H4 (cell line): ENCODE results near the gene EGR1. TPM values are rescaled to one million over a fixed set of nuclear protein-coding genes. Genes with fewer than 3 reads are reported as not detected.

ENCODE experiments used
- DNase-seq: peaks from one replicate; pipeline ENCODE4 v3.0.0-alpha.2; 2015; ENCODE audit warnings: low spot score
- total RNA-seq: library from RNA; depleted of rRNA; stranded (reverse); fragments of >200 nt; shearing (Covaris generic); gene quantifications from 2 replicates; pipeline ENCODE4 v1.2.3, GENCODE V29; 2014

The EGR1 gene
- total RNA-seq, 1 experiment from 2014 or later: 9.3 TPM

- no peak for DNase-seq
Measured at GRCh38 chr5:138453590-138453989, 11.7 kb upstream of the EGR1 start.

GRCh38 chr5:138454121-138454520 is 11.2 kb upstream of the EGR1 start:
- no peak for DNase-seq

- DNase-seq: no peak
Measured at GRCh38 chr5:138455232-138455930, 9.9 kb upstream of the EGR1 start.

- no peak for DNase-seq
Measured at GRCh38 chr5:138457531-138458275, 7.6 kb upstream of the EGR1 start.

GRCh38 chr5:138458384-138458783 is 6.9 kb upstream of the EGR1 start:
- no peak for DNase-seq

- no peak for DNase-seq
Measured at GRCh38 chr5:138458856-138459255, 6.4 kb upstream of the EGR1 start.

GRCh38 chr5:138459311-138459933 is 5.9 kb upstream of the EGR1 start:
- DNase-seq: no peak

- DNase-seq: no peak
Measured at GRCh38 chr5:138460032-138460693, 5.1 kb upstream of the EGR1 start.

GRCh38 chr5:138461343-138462125 is 3.7 kb upstream of the EGR1 start:
- DNase-seq: peak; percentile 45

GRCh38 chr5:138463419-138464007 is 1.8 kb upstream of the EGR1 start:
- no peak for DNase-seq

GRCh38 chr5:138464008-138464387 is 1.3 kb upstream of the EGR1 start:
- DNase-seq: peak; percentile 94

GRCh38 chr5:138464388-138465260 is 655 bp upstream of the EGR1 start:
- peak; percentile 99 for DNase-seq

GRCh38 chr5:138466125-138466899 is 1.0 kb downstream of the EGR1 start:
- DNase-seq: no peak

GRCh38 chr5:138466900-138467710 is 1.8 kb downstream of the EGR1 start:
- peak; percentile 41 for DNase-seq

- peak; percentile 40 for DNase-seq
Measured at GRCh38 chr5:138467711-138468132, 2.4 kb downstream of the EGR1 start.

- DNase-seq: peak; percentile 53
Measured at GRCh38 chr5:138468133-138468965, 3.1 kb downstream of the EGR1 start.

- no peak for DNase-seq
Measured at GRCh38 chr5:138468966-138469539, 3.8 kb downstream of the EGR1 start.
